D721Med (cell line): Measurements from ENCODE around the gene GABRA4.

ENCODE experiments used
- DNase-seq: peaks from one replicate; pipeline ENCODE4 v3.0.0; 2011; ENCODE audit warnings: low spot score; ENCODE audit not compliant: insufficient read length
- FAIRE-seq: peaks from 2 replicates; lab custom pipeline; 2011; peaks lifted over from hg19 to GRCh38; lab: Jason Lieb, UNC
- CTCF ChIP-seq: IDR thresholded peaks from 2 replicates; pipeline ENCODE4 v1.5.1; 2012; ENCODE audit warnings: mild to moderate bottlenecking, control low read depth; ENCODE audit not compliant: insufficient read depth; ENCODE audit errors: missing control alignments

The GABRA4 gene

GRCh38 chr4:46958742-46959488, 34.5 kb downstream of the GABRA4 start:
- TF ChIP-seq CTCF: no peak
- FAIRE-seq (no peak), DNase-seq (no peak)

- no peak for TF ChIP-seq CTCF
- DNase-seq (no peak), FAIRE-seq (no peak)
Observed at GRCh38 chr4:46956451-46956850, 36.9 kb downstream of the GABRA4 start.

GRCh38 chr4:46955601-46956000, 37.8 kb downstream of the GABRA4 start:
- DNase-seq (no peak), FAIRE-seq (no peak)
- no peak for TF ChIP-seq CTCF

GRCh38 chr4:46954643-46955042, 38.7 kb downstream of the GABRA4 start:
- no peak for TF ChIP-seq CTCF
- DNase-seq (no peak), FAIRE-seq (no peak)

- DNase-seq (no peak), FAIRE-seq (no peak)
- no peak for TF ChIP-seq CTCF
Observed at GRCh38 chr4:46953564-46953963, 39.8 kb downstream of the GABRA4 start.

- no peak for TF ChIP-seq CTCF
- DNase-seq (no peak), FAIRE-seq (no peak)
Observed at GRCh38 chr4:46952451-46952850, 40.9 kb downstream of the GABRA4 start.

GRCh38 chr4:46950826-46951225, 42.6 kb downstream of the GABRA4 start:
- TF ChIP-seq CTCF: no peak
- FAIRE-seq: no peak

More at GRCh38 chr4:46950826-46951225, 42.6 kb downstream of the GABRA4 start:
- DNase-seq: no peak
